Measurements from ENCODE around the gene NPR1. TPM values are rescaled to one million over a fixed set of nuclear protein-coding genes. Genes with fewer than 3 reads are reported as not detected.

Gene NPR1
- total RNA-seq (2021), result 0.87 and 1.1 TPM in 2 replicates
- percentile 15 among the genes with signal in this experiment for Bru-seq, nascent RNA
- BruChase-seq, experiment 1, labeled RNA remaining after a 2-hour chase, result percentile 14 among the genes with signal in this experiment
- percentile 25 among the genes with signal in this experiment for BruChase-seq, experiment 2, labeled RNA remaining after a 6-hour chase
- long read RNA-seq, full-length matches to known transcripts, result 1 of 2 reads
- long read RNA-seq, partial matches to known transcripts, result 1 of 2 reads
- long read RNA-seq, other reads (novel, unspliced or antisense), result 0 of 2 reads

DNA sequence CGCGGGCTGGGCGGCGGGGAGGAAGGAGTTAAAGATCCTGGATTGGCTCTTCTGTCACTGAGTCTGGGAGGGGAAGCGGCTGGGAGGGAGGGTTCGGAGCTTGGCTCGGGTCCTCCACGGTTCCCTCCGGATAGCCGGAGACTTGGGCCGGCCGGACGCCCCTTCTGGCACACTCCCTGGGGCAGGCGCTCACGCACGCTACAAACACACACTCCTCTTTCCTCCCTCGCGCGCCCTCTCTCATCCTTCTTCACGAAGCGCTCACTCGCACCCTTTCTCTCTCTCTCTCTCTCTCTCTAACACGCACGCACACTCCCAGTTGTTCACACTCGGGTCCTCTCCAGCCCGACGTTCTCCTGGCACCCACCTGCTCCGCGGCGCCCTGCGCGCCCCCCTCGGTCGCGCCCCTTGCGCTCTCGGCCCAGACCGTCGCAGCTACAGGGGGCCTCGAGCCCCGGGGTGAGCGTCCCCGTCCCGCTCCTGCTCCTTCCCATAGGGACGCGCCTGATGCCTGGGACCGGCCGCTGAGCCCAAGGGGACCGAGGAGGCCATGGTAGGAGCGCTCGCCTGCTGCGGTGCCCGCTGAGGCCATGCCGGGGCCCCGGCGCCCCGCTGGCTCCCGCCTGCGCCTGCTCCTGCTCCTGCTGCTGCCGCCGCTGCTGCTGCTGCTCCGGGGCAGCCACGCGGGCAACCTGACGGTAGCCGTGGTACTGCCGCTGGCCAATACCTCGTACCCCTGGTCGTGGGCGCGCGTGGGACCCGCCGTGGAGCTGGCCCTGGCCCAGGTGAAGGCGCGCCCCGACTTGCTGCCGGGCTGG lies at the start of gene NPR1:
TSS of gene NPR1 (plus strand) at position 170 of the 818 bp plus-strand sequence. CDS start at position 591, 421 bp downstream.
- Histone ChIP-seq H3K36me3 (ENCODE audit: insufficient read depth, low read length, poor library complexity, severe bottlenecking) (no peaks in the 10 kb centered on the region), H3K4me1 (ENCODE audit: insufficient read depth, low read length, poor library complexity, severe bottlenecking) (peaks cover 26% of the 10 kb centered on the region), H3K27me3 (replicated peaks; ENCODE audit: insufficient read depth, low read depth, low read length, poor library complexity) (peaks cover 40% of the 10 kb centered on the region), H3K9me3 (ENCODE audit: low read depth, low read length, poor library complexity, severe bottlenecking) (no peaks in the 10 kb centered on the region), H3K4me3 (ENCODE audit: low read depth, low read length, poor library complexity, severe bottlenecking) (peak within 1 kb of the TSS; percentile 45), H3K27ac (ENCODE audit: low read depth, low read length, poor library complexity, severe bottlenecking) (no peak within 1 kb of the TSS)
- intact Hi-C loops (cut with micrococcal nuclease; ENCODE audit: unreplicated experiment), result loop anchor here (1.0 to 2.0 kb wide), 3 partner anchors 70 to 308 kb away; partner anchors contain the start of gene RAB13
- POLR2A ChIA-PET (ENCODE audit: low non-redundant PET), result interaction anchor here (0.6 kb wide), 1 partner anchor 308 kb away, joined by 5 read pairs; no protein-coding TSS in a partner anchor
- DNase-seq (ENCODE audit: low spot score), result peak; percentile 54
- TF ChIP-seq, protein P1, sequence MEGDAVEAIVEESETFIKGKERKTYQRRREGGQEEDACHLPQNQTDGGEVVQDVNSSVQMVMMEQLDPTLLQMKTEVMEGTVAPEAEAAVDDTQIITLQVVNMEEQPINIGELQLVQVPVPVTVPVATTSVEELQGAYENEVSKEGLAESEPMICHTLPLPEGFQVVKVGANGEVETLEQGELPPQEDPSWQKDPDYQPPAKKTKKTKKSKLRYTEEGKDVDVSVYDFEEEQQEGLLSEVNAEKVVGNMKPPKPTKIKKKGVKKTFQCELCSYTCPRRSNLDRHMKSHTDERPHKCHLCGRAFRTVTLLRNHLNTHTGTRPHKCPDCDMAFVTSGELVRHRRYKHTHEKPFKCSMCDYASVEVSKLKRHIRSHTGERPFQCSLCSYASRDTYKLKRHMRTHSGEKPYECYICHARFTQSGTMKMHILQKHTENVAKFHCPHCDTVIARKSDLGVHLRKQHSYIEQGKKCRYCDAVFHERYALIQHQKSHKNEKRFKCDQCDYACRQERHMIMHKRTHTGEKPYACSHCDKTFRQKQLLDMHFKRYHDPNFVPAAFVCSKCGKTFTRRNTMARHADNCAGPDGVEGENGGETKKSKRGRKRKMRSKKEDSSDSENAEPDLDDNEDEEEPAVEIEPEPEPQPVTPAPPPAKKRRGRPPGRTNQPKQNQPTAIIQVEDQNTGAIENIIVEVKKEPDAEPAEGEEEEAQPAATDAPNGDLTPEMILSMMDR (conservative IDR thresholded peaks at IDR 0.05; ENCODE audit: low read depth, low read length), result no peak
- peak; percentile 69 for TF ChIP-seq EZH2 (IDR thresholded peaks at IDR 0.05; ENCODE audit: borderline replicate concordance, low read depth, low read length, poor library complexity, severe bottlenecking)
- BruUV-seq (replicated peaks), result no TSS peak
- CTCF ChIA-PET, result interaction anchor here (0.7 to 1.0 kb wide), 2 partner anchors 51 to 110 kb away, joined by 3 to 4 read pairs; no protein-coding TSS in a partner anchor

DNA sequence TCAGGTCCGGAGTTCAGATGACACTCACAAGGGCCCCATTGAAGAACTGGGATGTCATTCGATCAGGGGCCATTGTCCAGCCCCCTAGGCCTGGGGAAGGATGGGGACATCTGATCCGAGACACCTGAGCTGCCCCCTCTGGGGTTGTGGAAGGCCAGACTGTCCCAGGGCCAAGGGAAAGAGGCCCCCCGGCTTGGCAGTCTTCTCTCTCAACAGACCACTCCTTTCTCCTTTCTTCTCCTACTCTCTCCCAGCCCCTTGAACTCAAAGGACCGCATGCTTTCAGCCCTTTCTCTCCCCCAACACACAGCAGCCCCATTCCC lies 49.2 kb upstream of the NPR1 start:
- POLR2A ChIA-PET (ENCODE audit: low non-redundant PET), result no interaction called here
- Histone ChIP-seq H3K4me3 (ENCODE audit: low read depth, low read length, poor library complexity, severe bottlenecking) (no peak overlapping the region), H3K36me3 (ENCODE audit: insufficient read depth, low read length, poor library complexity, severe bottlenecking) (no peaks in the 10 kb centered on the region), H3K27ac (ENCODE audit: low read depth, low read length, poor library complexity, severe bottlenecking) (no peak overlapping the region), H3K27me3 (replicated peaks; ENCODE audit: insufficient read depth, low read depth, low read length, poor library complexity) (no peaks in the 10 kb centered on the region), H3K9me3 (ENCODE audit: low read depth, low read length, poor library complexity, severe bottlenecking) (no peaks in the 10 kb centered on the region), H3K4me1 (ENCODE audit: insufficient read depth, low read length, poor library complexity, severe bottlenecking) (peaks cover 23% of the 10 kb centered on the region)
- no TSS peak for BruUV-seq (replicated peaks)
- CTCF ChIA-PET, result no interaction called here
- intact Hi-C loops (cut with micrococcal nuclease; ENCODE audit: unreplicated experiment), result no loop called here
- no peak for DNase-seq (ENCODE audit: low spot score)
- no peak for TF ChIP-seq EZH2 (IDR thresholded peaks at IDR 0.05; ENCODE audit: borderline replicate concordance, low read depth, low read length, poor library complexity, severe bottlenecking)
- TF ChIP-seq, protein P1 (conservative IDR thresholded peaks at IDR 0.05; ENCODE audit: low read depth, low read length), result no peak

DNA sequence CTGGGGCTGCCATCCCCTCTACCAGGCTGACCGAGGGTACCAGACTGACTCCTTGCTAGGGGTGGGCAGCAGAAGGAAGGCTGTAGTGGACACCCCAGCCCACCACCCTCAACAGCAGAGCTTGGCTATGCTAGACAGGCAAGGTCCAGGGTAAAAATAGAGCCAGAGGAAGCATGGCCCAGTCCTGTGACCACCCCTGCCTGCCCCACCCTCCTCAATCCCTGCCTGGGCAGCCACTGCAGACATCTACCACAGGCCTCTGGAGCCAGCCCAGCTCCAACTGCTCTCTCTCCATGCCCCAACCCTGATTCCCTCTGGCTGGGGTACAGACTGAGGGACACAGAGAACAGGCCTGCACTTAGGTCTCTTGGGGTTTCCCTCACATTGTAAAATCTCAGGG lies 48.5 kb upstream of the NPR1 start:
- CTCF ChIA-PET, result no interaction called here

More for the DNA sequence above, 48.5 kb upstream of the NPR1 start:
- Histone ChIP-seq H3K4me1 (ENCODE audit: insufficient read depth, low read length, poor library complexity, severe bottlenecking) (peaks cover 23% of the 10 kb centered on the region), H3K4me3 (ENCODE audit: low read depth, low read length, poor library complexity, severe bottlenecking) (no peak overlapping the region), H3K9me3 (ENCODE audit: low read depth, low read length, poor library complexity, severe bottlenecking) (no peaks in the 10 kb centered on the region), H3K27me3 (replicated peaks; ENCODE audit: insufficient read depth, low read depth, low read length, poor library complexity) (no peaks in the 10 kb centered on the region), H3K36me3 (ENCODE audit: insufficient read depth, low read length, poor library complexity, severe bottlenecking) (no peaks in the 10 kb centered on the region), H3K27ac (ENCODE audit: low read depth, low read length, poor library complexity, severe bottlenecking) (no peak overlapping the region)
- DNase-seq (ENCODE audit: low spot score), result no peak
- BruUV-seq (replicated peaks), result no TSS peak
- TF ChIP-seq EZH2 (IDR thresholded peaks at IDR 0.05; ENCODE audit: borderline replicate concordance, low read depth, low read length, poor library complexity, severe bottlenecking), result no peak
- TF ChIP-seq, protein P1 (conservative IDR thresholded peaks at IDR 0.05; ENCODE audit: low read depth, low read length), result no peak
- intact Hi-C loops (cut with micrococcal nuclease; ENCODE audit: unreplicated experiment), result loop anchor here (5.0 kb wide), 1 partner anchor 98 kb away; no protein-coding TSS in a partner anchor
- POLR2A ChIA-PET (ENCODE audit: low non-redundant PET), result no interaction called here
